ENCODE results near the gene CD2.

DNA sequence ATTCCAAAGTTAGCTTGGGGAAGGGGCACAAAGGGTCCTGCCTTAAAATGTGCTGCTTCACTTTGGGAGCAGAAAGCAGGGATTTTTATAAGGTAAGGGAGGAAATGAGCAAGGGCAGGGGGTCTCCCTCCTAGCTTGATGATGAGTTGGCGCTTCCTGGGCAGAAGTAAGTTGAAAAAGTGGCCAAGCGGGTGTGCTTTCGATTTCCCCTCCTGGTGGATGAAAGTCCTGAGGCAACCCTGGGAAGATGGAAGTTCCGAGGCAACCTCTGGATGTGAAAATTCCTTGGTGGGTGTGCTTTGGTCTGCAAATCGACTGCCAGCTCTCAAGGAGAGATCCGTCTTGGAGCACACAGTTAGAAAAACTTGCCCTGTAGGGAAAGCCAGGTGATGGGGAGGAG lies 41.7 kb upstream of the CD2 start:
- peak in 1 of 2 experiments; percentile 2; a peak in 1 of 4 replicates for TF ChIP-seq RAD21 (IDR thresholded peaks at IDR 0.05 in 1 of 2, conservative IDR thresholded peaks at IDR 0.05 in 1 of 2; ENCODE audit: low read depth in 2 of 2, low read length in 2 of 2)
- no peak for TF ChIP-seq POLR2AphosphoS5 (IDR thresholded peaks at IDR 0.05; ENCODE audit: low read depth, low read length)
- TF ChIP-seq CTCF (IDR thresholded peaks at IDR 0.05; ENCODE audit: control extremely low read depth in 1 of 3, insufficient read depth in 1 of 3, low read depth in 1 of 3, low read length in 3 of 3): no peak
- TF ChIP-seq SIX5 (IDR thresholded peaks at IDR 0.05; ENCODE audit: low read depth, low read length): no peak
- TF ChIP-seq MAX (IDR thresholded peaks at IDR 0.05): no peak
- TF ChIP-seq EP300 (IDR thresholded peaks at IDR 0.05; ENCODE audit: borderline replicate concordance in 1 of 2, low read depth in 2 of 2, low read length in 2 of 2): no peak
- TF ChIP-seq TAF1 (IDR thresholded peaks at IDR 0.05; ENCODE audit: low read depth, low read length): no peak
- no peak for TF ChIP-seq RNF2 (IDR thresholded peaks at IDR 0.05; ENCODE audit: borderline replicate concordance, low read depth, low read length, missing control alignments, poor library complexity, severe bottlenecking)
- TF ChIP-seq RFX5 (IDR thresholded peaks at IDR 0.05; ENCODE audit: borderline replicate concordance, low read depth, low read length): no peak
- TF ChIP-seq, protein P1, sequence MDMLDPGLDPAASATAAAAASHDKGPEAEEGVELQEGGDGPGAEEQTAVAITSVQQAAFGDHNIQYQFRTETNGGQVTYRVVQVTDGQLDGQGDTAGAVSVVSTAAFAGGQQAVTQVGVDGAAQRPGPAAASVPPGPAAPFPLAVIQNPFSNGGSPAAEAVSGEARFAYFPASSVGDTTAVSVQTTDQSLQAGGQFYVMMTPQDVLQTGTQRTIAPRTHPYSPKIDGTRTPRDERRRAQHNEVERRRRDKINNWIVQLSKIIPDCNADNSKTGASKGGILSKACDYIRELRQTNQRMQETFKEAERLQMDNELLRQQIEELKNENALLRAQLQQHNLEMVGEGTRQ (IDR thresholded peaks at IDR 0.05; ENCODE audit: low read length): no peak
- no peak for TF ChIP-seq YY1 (IDR thresholded peaks at IDR 0.05; ENCODE audit: low read depth, low read length)

Measured in H1 (cell line).